ENCODE results near the gene C1orf116. TPM values are rescaled to one million over a fixed set of nuclear protein-coding genes. Genes with fewer than 3 reads are reported as not detected.

C1orf116 gene
- total RNA-seq, 2 experiments from 2014 or later: not detected

Other genes with a start within 250 kb of the C1orf116 start
- not detected for gene IL20, start 167.1 kb downstream of the C1orf116 start, total RNA-seq
- not detected for gene IL24, start 135.3 kb downstream of the C1orf116 start, total RNA-seq
- 100 to 1,000 TPM; 151 to 157 TPM for gene FCMR, start 110.8 kb downstream of the C1orf116 start, total RNA-seq
- gene PIGR, start 86.3 kb downstream of the C1orf116 start, total RNA-seq: not detected
- gene FCAMR, start 62.3 kb downstream of the C1orf116 start, total RNA-seq: not detected
- 1 to 10 TPM; 7.3 TPM for gene YOD1, start 18.5 kb upstream of the C1orf116 start, total RNA-seq
- gene PFKFB2, start 20.5 kb upstream of the C1orf116 start, total RNA-seq: 1 to 10 TPM; 2.1 to 2.5 TPM
- 1 to 10 TPM; 2.1 to 3.1 TPM for gene C4BPB, start 56.1 kb upstream of the C1orf116 start, total RNA-seq
- gene C4BPA, start 71.5 kb upstream of the C1orf116 start, total RNA-seq: not detected

Data from activated CD4-positive, alpha-beta T cell treated with anti-CD3 and anti-CD28 coated beads, Interleukin-2, amount 10 ng/mL, durations not matched to agents 7 days and 5 days (primary cell).